CD4-positive, alpha-beta T cell treated with Interleukin-1 beta for 1 hour (primary cell): ENCODE results near the gene RAI1.
"Not testable (repeated sequence)": the region's sequence is repeated elsewhere in the genome, so short reads cannot be mapped to it uniquely, and the experiment has no call there.

ENCODE experiments used
- DNase-seq, 2 donors: peaks; one replicate each; pipeline ENCODE4 v3.0.0-alpha.2; 2020 to 2022

Gene RAI1

DNA sequence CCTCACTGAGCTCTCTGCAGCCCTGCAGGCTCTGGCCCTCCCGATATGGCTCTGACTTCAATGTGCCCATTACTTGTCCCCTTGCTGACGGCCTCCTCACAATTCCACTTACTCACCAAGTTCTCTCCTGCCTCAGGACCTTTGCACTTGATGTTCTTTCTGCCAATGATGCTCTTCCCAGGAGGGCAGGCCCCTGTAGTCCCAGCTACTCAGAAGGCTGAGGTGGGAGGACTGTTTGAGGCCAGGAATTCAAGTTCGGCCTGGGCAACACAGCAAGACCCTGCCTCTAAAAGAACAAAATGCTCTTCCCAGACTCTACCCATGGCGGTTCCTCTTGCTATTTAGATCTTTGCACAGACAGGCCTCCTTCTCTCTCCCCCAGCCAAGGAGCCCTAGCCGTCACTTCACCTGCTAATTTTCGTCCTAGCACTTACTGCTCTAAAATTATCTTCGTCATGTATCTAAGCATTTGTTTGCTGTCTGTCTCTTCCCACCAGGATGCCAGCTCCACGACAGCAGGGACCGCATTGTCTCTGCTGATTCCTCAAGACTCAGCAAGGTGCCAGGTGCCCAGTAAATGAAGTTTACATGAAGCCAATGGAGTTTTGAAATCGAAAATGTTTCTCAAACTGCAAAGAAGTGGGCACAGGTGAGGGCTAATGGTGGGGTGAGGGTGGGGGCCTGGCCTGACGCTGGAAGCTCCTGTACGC is 626 bp upstream of the RAI1 start:
- DNase-seq, result no peak

DNA sequence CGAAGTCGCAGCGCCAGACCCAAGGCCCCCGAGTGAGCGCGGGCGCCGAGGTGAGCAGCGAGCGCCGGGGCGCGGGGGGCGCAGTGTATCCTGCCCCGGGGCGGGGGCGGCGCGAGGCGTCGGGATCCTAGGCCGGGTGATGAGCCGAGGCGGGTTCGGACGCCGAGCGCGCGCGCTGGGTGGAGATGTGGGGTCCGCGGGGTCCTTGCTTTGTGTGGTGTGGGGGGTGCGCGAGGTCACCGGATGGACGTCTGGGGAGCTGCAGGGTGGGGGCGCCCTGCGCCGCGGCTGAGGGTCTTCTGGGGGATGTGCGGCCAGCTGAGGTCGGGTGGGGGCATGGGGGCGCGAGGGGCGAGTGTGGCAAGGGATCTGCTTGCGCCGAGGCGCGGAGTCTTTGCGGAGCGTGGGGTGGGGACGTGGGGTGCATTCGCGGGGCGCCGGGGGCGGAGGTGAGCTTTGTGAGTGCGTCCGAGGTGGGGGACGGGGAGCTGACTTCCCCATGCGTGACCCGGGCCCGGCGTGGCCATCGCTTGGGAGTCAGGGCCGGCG is 560 bp downstream of the RAI1 start:
- DNase-seq, result peak in 1 of 2 donors; percentile 25

DNA sequence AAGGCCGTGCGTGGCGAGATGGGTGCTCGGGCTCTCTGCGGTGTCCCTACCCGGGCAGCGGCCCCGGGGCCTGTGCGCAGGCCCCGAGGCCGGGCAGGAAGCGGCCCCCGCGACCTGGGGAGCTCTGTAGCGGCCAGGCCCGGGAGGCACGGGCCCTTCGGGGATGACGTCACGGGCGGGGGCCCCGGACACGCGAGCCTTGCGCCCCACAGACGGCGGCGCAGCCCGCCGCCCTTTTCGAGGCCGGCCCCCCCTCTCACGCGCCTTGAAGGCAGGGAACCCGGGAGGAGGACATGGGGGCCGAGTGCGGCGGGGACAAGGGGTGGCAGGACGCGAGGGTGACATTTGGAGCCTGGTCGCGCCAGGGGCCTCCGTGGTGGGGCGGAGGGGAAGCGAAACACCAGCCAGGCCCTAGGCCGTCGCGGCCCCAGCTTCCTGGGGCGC is 1.1 kb downstream of the RAI1 start:
- peak; percentile 62 to 76 for DNase-seq

DNA sequence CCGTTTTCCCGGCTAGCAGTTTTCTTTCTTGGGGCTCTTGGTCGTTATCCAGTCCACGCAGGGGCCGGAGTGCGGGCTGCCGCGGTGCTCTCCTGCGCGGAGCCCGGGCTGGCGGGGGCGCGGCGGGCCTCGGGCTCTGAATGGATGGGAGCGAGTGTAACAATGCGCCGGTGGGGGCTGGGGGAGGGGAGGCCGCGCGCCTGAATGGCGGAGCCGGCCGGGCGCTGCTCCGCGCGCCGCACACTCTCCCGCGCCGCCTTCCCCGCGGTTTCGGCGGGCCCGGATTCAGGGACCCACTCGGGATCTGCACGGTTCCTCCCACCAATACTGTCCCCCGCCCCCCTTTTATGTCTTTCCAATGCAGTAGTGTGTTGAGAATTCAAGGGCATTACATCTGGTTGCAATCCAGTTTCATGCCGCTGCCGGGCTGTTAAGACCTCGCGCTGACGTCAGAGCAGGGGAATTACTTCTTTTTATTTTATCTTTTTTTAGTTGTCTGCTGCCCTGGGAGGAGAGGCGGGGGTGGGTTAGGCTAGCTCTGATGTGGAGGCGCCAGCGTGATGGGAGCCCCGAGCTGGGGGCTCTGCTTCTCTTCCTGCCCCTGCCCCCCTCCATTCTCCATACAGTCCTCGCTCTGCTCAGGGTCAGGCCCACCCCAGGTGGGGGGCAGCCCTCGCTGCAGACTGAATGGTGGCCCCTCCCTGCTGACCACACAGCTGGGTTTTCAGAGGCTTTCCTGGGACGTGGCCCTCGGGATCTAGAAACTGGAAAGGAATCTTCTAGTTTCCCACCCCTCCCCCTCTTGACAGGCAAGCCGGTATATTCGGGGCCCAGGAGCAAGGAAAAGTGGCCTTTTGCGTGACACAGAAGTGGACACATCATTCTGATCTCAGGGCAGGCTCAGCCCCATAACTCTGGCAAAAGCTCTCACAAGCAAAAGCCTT is 1.8 kb downstream of the RAI1 start:
- peak; percentile 68 to 81 for DNase-seq

DNA sequence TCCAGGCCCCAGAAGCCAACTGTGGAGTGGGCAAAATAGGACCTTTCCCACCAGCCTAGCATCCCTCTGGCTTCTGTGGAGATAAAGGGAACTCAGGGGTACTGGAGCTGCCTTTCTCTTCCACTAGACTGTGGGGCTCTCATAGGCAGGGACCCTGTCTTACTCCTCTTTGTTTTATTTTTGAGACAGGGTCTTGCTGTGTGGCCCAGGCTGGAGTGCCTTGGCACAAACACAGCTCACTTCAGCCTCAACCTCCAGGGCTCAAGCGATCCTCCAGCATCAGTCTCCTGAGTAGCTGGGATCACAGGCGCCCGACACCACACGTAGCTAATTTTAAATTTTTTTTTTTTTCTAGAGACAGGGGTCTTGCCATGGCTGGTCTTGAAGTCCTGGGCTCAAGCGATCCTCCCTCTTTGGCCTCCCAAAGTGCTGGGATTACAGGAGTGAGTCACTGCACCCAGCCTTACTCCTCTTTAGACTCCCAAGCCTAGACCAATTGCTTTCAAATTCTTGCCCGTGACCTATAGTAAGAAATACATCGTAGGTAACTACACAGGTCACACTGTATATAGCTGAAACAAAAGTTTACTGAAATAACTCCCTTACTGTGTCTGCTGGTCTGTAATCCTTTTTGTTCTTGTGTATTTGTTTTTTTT is 2.6 kb downstream of the RAI1 start:
- DNase-seq, result no peak

DNA sequence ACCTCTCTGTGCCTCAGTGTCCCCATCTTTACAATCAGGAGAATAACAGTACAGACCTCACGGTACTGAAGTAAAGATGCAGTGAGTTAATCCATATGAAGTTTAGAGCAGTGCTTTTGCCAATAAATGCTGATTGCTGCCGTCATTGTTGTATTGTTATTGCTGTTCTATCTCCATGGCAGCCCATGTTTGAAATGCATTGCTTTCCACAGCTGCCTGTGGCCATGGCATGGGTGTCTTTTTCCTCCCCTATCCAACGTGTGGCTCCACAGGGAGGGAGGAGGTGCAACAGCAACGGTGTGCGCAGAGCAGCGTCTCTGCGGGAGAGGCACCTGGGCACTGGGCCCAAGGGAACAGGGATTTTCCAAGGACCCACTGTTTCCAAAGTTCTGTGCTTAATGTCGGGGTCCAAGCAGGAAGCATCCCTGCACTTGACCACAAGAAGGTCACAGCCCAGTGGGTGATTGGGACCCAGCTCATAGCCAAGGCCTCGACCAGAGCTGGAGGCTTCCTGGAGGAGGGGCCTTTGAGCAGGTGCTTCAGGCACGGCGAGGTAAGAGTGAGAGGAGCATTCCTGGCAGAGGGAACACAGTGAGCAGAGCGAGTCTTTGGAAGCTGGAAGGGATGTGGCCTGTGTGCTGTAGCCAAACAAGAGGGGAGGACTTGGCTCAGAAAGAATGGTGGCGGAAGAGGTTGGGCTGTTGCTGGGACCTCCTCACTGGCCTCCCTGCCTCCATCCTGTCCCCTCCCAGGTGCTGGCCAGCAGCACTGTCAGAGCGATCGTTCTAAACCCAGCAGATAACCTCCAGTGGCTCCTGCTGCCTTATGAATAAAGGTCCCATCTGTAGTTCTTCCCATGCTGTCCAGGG is 3.9 kb downstream of the RAI1 start:
- DNase-seq, result no peak

DNA sequence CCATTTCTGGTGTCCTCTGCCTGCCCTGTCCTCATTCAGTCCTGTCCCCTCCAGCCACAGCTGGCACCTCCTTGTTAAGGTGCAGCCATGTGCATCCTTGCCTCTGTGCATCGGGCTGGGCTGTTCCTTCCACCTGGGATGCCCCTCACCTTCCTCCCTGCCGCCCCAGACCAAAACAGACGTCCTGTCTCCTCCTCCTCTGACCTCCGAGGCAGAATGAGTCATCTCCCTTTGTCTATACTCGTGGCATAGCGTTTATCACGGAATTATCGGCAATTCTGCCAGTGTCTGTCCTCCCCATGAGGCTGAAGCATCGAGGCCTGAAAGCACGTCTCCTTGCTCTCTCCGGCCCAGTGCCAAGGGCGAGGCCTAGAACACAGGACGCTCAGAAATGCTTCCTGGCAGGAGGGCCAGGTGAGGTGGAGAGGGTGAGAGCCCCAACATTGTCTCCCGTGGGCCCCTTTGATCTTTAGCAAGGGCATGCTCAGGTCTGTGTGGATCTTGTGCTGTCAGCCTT is 4.6 kb downstream of the RAI1 start:
- no peak for DNase-seq

DNA sequence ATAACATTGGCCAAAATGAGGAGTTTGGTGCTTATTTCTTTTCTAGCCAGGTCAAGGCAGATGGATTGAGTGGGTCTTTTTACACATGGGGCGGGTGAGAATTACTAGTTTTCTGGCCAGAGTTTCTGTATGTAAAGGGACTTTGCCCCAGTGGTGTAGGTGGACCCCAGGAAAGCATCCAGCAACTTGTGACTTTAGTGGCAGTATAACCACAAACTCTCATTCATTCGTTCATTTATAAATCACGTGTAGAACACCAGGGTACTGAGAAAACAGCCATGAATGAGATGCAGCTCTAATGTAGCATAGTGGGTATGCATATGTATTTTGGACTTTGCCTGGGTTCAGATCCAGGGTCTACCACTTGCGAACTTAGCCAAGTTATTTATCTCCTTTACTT is 8.1 kb downstream of the RAI1 start:
- DNase-seq, result no peak

DNA sequence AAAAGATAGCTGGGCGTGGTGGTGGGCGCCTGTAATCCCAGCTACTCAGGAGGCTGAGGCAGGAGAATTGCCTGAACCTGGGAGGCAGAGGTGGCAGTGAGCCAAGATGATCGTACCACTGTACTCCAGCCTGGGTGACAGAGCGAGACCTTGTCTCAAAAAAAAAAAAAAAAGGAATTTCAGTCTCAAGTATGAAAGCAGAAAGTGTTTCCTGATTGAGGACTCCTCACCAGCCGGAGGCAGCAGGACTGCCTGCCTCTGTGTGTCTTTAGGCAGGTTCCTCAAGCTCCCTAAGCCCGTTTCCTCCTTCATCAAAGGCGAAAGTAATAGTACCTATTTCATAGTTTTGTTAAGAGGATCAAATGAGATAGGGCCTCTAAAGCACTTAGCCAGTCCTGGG is 9.0 kb downstream of the RAI1 start:
- DNase-seq, result not testable (repeated sequence)

DNA sequence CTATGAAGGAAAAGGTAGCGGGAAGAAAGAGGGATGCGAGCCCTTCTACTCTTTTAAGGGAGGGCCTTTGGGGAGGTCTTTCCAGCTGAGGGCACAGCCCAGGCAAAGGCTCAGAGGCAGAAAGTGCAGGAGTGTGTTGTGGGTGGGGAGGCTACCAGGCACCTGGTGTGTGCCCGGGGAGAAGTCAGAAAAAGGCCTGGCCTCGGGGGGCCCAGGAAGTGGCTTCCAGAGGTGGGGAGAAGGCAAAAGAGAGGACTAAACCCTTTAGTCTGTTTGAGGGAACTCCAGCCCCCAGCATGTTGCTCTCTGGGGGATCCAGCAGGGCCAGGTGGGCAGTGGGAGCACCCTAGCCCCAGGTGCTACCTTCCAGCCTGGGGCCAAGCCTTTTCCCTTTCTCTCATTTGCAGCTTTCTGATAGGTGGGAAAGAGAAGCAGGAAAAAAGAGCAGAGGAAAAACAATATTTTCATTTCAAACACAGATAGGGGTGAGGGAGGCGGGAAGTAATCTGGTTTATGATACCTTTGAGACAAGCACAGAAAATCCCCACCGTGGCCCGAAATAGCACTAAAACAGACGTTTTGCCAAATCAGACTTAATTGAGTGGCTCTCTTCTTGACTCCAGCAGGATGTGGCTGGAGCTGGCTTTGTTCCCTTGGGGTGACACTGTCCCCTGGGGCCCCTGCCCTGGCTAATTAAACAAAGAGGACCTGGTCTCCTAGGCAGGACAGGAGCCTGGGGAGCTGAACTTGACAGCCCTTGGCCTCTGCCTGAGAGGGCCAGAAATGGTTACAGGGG is 10.4 kb downstream of the RAI1 start:
- no peak for DNase-seq

DNA sequence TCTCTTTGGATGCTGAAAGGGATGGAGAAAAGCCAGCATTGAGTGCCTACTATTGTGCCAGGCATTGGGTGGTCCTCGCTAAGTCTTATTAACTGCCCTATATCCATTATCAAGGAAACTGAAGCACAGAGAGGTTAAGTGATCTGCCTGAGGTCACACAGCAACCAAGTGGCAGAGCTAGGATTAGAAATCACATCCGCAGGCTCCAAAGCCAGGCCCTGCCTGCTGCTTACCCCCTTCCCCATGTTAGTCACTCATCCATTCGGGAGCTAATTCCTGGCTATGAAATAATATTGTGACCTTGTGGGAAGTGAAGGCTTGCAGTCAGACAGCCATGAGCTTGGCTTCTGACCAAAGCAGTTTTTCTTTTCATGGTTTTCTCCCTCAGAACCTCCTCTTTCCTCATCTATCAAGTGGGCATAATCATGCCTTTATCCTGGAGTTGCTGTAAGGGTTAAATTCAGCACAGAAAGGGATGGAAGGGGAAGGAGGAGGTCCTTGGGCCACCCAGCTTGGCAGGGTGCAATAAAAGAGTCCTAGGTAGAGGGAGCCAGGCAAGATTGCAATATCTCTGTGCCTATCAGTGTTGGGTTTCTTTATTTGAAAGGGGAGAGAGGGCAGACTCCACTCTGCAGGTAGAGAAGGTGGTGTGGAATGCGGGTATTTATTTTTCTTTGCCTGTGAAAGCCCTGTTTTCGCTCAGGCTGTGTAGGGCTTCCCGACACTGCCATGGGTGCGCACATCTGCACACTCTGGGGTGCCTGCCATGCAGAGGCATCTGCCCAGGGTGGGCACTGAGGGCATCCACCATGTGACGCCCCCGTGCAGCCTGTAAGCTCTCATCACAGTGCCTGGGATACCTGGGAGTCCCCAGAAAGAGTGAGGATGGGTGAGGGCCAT is 11.3 kb downstream of the RAI1 start:
- DNase-seq, result no peak

DNA sequence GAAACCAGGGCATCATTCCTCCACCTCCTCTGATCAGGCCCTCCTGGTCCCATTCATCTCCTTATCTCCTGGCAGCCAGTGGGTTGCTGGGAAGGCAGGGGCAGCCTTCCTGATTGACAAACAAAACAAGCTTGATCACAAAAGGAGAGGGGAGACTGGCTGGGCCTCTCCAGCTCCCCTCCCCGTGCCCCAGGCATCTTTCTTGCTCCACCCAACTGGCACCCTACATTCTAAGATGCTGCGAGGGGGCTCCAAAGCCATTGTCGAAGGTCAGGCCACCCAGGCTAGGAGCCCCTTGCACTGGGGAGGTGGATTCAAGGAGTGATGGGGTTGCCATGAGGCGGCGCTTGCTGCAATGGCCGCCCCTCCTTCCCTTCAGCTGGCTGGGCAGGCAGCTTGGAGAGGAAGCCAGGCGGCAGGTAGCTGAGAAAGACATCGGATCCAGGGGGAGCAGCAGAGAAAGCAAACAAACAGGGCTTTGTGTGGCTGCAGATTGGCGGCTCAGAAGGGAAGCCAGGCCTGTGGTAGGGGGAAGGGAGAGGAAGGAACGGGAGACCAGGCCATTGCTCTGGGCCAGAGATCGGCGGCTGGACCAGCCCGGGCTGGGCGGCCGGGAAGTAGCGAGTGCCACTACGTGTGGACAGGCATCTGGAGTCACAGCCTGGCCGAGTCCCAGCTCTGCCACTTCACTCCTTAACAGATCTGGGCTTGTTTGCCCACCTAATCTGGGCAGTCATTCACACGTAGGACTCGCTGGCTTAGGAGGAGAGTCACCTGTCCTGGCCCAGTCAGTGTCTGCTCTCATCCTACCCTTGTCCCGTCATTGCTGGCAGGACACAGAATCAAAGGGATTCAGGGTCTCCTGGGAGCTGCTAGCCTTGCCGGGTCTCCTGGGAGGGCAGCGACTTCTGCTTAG is 12.3 kb downstream of the RAI1 start:
- no peak for DNase-seq

DNA sequence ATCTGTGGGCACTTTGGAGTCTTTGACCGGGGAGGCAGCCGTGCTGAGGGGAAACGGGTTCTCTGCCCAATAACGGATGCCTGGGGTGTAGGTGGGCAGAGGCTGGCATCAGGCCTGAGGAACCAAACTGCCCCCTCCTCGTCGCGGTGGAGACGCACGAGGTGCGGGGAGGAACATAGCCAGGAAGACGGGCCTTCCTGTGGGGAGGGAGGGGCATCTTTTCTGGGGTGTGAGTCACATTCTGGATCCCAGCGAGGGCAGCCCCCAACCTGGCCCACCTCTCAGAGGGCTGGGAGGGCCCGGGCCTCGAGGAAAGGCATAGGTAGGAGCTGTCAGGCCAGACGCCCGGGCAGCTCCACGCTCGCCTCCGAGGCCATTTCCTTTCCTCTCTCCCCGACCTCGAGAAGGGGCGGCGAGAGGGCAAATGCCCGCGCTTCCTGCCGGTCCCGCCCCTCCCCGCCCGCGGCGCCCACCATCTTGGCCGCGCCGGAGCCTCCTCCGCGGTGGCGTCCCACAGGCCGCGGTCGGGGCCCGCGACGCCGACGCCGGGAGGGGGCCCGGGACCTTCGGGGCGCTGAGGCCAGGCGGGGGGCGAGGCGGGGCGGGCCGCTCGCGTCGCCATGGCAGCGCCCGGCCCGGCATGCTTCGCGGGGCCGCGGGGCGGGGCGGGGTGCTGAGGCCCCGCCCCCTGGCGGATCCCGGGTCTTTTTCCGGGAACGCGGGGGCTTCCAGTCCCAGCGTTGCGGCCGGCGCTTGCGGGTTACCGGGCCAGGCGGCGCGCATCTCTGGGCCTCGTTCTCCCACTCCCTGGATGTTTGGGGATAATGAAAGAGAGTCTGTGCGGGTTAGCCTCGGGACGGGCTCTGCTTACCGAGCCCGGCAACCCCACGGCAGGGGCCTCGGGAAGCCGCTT is 13.2 kb downstream of the RAI1 start:
- DNase-seq, result peak; percentile 74 to 76

DNA sequence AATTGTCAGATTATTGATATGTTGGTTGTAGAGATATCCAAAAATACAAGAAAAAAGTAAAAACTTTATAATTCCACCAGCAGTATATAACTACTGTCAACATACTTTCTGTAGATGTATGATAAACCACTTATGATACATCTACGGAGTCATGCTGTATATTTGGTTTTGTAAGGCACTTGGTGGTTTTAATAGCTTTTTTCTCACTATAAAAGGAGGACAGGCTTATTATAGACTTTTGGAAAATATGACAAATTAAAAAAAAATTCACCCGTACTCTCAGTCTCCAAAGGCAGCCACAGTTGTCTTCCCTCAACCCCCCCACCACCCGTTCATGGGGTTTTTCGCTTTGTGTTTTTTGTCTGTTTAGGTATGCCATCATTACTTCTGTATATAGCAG is 14.8 kb downstream of the RAI1 start:
- DNase-seq, result no peak

DNA sequence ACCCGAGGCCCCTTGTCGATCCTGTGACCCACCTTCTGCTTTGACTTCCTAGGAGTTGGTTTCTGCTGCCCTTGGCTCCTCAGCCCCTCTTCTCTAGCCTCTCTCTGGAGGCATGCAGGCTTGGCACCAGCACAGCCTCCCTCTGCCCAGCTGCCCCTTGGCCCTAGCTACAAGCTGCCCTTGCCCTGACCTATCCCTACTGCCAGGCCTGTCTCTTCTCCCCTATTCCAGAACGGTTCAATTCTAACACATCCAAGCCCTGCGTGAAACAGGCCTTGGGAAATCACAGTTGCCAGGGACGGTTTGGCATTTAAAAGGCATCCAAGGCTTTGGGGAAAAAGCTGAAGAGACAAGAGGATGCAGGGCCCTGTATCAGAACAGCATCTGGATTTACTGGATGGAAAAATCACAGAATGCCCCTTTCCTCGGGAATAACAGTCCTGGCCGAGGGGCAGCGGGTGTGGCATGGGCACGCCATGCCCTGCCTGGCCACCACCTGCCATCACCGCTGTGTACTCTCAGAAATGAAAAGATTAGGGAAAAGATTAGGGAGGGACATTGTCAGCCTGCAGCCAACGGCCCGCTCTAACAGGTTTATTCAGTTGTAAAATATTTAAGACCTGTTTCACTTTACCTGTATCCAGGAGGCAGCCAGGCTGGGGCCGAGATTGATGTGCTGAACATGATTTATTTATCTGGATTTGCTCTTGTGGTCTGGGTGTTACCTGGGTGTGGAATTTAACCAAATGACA is 15.8 kb downstream of the RAI1 start:
- no peak for DNase-seq

DNA sequence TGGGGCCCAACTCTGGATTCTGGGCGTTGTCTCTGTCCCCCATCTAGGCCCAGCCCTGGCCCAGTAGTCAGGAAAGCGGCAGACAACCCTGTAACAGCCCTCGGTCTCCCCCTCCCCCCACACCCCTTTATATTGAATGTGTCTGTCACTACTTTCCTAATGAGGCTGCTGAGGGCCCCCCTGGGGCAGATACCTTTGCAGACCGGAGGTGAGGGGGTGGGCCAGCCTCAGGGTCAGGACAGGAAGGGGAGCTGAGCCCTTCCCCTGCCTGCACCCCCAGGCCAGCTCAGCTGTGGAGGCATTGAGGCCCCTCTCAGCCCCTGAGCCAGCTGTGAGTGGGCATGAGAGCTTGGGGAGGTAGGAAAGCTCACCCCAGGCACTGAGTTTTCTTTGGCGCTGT is 17.1 kb downstream of the RAI1 start:
- DNase-seq, result no peak

DNA sequence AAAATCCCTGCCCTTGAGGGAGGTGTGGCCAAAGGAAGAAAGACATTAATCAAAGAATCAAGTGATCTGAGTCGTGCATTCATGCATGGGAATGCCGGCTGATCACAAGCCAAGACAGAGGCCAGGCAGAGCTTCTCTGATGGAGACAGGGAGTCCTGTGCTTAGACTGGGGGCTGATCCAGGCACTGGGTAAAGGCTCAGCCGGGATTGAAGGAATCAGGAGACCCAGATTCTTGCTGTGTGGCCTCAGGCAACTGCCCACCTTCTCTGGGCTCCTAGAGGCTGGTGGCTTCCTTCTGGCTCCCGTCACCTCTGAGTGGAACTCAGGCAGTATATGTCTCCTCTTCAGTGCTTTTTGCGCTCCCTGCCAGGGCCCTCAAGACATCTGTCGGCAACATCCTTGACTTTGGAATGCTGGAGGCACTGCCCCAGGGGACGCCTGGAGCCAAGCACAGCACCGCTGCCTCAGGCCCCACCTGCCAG is 17.7 kb downstream of the RAI1 start:
- DNase-seq, result no peak
